ENCODE data around the gene MLLT3. TPM values are rescaled to one million over a fixed set of nuclear protein-coding genes. Genes with fewer than 3 reads are reported as not detected.

The MLLT3 gene
- total and polyA plus RNA-seq, 2 donors (not counting 3 experiments of a cell fraction or from before 2014, with no cell fraction given), result 6.1 to 10.0 TPM

DNA sequence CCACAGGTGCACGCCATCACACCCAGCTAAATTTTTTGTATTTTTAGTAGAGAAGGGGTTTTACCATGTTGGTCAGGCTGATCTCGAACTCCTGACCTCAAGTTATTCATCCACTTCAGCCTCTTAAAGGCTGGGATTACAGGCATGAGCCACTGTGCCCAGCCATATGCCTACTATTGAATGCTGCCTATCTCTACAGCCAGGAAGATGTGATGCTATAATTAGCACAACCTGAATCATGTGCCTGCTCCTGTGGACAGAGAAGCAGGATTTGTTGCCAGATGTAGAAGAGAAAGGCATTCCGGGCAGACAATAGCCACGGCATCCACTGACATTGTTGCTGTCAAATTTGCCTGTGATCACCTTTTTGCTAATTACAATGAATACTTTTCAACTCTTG lies 24.4 kb upstream of the MLLT3 start:
- Histone ChIP-seq H3K9ac (replicated peaks; ENCODE audit: extremely low read depth, insufficient read depth, low read length) (no peak overlapping the region), H3K27me3 (ENCODE audit: control insufficient read depth in 2 of 2, insufficient read depth in 2 of 2, low read length in 2 of 2) (no peaks in the 10 kb centered on the region), H3K4me3 (replicated peaks in 1 of 3; ENCODE audit: insufficient read depth in 1 of 3, low read depth in 1 of 3, low read length in 3 of 3) (no peak overlapping the region), H3K9me3 (replicated peaks; ENCODE audit: control insufficient read depth, insufficient read depth, low read length) (no peaks in the 10 kb centered on the region), H4K20me1 (replicated peaks; ENCODE audit: control insufficient read depth, extremely low read depth, insufficient read depth, low read length) (no peaks in the 10 kb centered on the region), H3K4me1 (ENCODE audit: control insufficient read depth, extremely low read depth, insufficient read depth, low read length) (no peaks in the 10 kb centered on the region), H3K4me2 (ENCODE audit: insufficient read depth, low read length) (no peak overlapping the region), H3K27ac (ENCODE audit: insufficient read depth, low read depth, low read length) (no peak overlapping the region), H2AFZ (ENCODE audit: low read depth, low read length) (no peak overlapping the region), H3K79me2 (ENCODE audit: control insufficient read depth, insufficient read depth, low read length) (no peaks in the 10 kb centered on the region), H3K9me1 (replicated peaks; ENCODE audit: control insufficient read depth, extremely low read depth, insufficient read depth, low read length) (no peaks in the 10 kb centered on the region), H3K36me3 (ENCODE audit: control insufficient read depth in 2 of 2, extremely low read depth in 1 of 2, insufficient read depth in 2 of 2, low read length in 2 of 2) (no peaks in the 10 kb centered on the region)
- POLR2A ChIA-PET, result no interaction called here
- no peak for TF ChIP-seq EZH2 (IDR thresholded peaks at IDR 0.05; ENCODE audit: borderline replicate concordance, low read depth, low read length, severe bottlenecking)
- TF ChIP-seq JUN (IDR thresholded peaks at IDR 0.05; ENCODE audit: borderline replicate concordance, insufficient read depth, insufficient read length, low read depth), result no peak
- TF ChIP-seq, protein P1, sequence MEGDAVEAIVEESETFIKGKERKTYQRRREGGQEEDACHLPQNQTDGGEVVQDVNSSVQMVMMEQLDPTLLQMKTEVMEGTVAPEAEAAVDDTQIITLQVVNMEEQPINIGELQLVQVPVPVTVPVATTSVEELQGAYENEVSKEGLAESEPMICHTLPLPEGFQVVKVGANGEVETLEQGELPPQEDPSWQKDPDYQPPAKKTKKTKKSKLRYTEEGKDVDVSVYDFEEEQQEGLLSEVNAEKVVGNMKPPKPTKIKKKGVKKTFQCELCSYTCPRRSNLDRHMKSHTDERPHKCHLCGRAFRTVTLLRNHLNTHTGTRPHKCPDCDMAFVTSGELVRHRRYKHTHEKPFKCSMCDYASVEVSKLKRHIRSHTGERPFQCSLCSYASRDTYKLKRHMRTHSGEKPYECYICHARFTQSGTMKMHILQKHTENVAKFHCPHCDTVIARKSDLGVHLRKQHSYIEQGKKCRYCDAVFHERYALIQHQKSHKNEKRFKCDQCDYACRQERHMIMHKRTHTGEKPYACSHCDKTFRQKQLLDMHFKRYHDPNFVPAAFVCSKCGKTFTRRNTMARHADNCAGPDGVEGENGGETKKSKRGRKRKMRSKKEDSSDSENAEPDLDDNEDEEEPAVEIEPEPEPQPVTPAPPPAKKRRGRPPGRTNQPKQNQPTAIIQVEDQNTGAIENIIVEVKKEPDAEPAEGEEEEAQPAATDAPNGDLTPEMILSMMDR (IDR thresholded peaks at IDR 0.05; ENCODE audit: extremely low read depth in 1 of 2, insufficient read depth in 1 of 2, low read depth in 1 of 2, low read length in 2 of 2), result no peak
- TF ChIP-seq, protein P2, sequence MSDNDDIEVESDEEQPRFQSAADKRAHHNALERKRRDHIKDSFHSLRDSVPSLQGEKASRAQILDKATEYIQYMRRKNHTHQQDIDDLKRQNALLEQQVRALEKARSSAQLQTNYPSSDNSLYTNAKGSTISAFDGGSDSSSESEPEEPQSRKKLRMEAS (IDR thresholded peaks at IDR 0.05; ENCODE audit: insufficient read depth, insufficient read length), result no peak
- no peak for TF ChIP-seq POLR2AphosphoS5 (IDR thresholded peaks at IDR 0.05; ENCODE audit: insufficient read depth, low read depth, low read length)
- BruUV-seq (replicated peaks), result no TSS peak
- DNase-seq (ENCODE audit: low read depth, low spot score) (no peak), FAIRE-seq (peak; percentile 18)
- dilution Hi-C loops (cut with MboI; ENCODE audit: extremely low pct_ligation_motif_present, low sequenced_read_pairs), result no loop called here
- CTCF ChIA-PET, result no interaction called here
- intact Hi-C loops (cut with micrococcal nuclease), result no loop called here

DNA sequence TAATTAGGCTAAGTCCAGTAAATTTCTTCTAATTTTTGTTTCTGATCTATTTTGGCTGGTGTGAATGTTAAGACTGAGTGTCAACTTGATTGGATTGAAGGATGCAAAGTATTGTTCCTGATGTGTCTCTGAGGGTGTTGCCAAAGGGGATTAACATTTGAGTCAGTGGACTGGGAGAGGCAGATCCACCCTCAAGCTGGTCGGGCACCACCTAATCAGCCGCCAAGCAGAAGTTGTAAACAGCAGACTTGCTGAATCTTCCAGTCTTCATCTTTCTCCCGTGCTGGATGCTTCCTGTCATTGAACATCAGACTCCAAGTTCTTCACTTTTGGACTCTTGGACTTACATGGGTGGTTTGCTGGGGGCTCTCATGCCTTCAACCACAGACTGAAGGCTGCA lies 21.4 kb upstream of the MLLT3 start:
- H3K27me3 ChIP-seq (ENCODE audit: control insufficient read depth in 2 of 2, insufficient read depth in 2 of 2, low read length in 2 of 2), result no peaks in the 10 kb centered on the region
- no peak overlapping the region for H3K9ac ChIP-seq (replicated peaks; ENCODE audit: extremely low read depth, insufficient read depth, low read length)
- no peaks in the 10 kb centered on the region for H3K4me1 ChIP-seq (ENCODE audit: control insufficient read depth, extremely low read depth, insufficient read depth, low read length)
- H2AFZ ChIP-seq (ENCODE audit: low read depth, low read length), result no peak overlapping the region
- no peaks in the 10 kb centered on the region for H3K9me1 ChIP-seq (replicated peaks; ENCODE audit: control insufficient read depth, extremely low read depth, insufficient read depth, low read length)
- intact Hi-C loops (cut with micrococcal nuclease) (no loop called here), dilution Hi-C loops (cut with MboI; ENCODE audit: extremely low pct_ligation_motif_present, low sequenced_read_pairs) (no loop called here)
- FAIRE-seq, result peak; percentile 44
- H3K36me3 ChIP-seq (ENCODE audit: control insufficient read depth in 2 of 2, extremely low read depth in 1 of 2, insufficient read depth in 2 of 2, low read length in 2 of 2), result no peaks in the 10 kb centered on the region
- no peaks in the 10 kb centered on the region for H3K9me3 ChIP-seq (replicated peaks; ENCODE audit: control insufficient read depth, insufficient read depth, low read length)
- no peak overlapping the region for H3K4me3 ChIP-seq (replicated peaks in 1 of 3; ENCODE audit: insufficient read depth in 1 of 3, low read depth in 1 of 3, low read length in 3 of 3)
- DNase-seq (ENCODE audit: low read depth, low spot score), result no peak
- TF ChIP-seq POLR2AphosphoS5 (IDR thresholded peaks at IDR 0.05; ENCODE audit: insufficient read depth, low read depth, low read length) (no peak), GATA2 (IDR thresholded peaks at IDR 0.05; ENCODE audit: insufficient read depth, insufficient read length, low read depth, low read length) (no peak), EZH2 (IDR thresholded peaks at IDR 0.05; ENCODE audit: borderline replicate concordance, low read depth, low read length, severe bottlenecking) (no peak), FOS (IDR thresholded peaks at IDR 0.05; ENCODE audit: borderline replicate concordance, insufficient read depth, low read length) (no peak), MYC (IDR thresholded peaks at IDR 0.05; ENCODE audit: low read depth, low read length) (no peak), JUN (IDR thresholded peaks at IDR 0.05; ENCODE audit: borderline replicate concordance, insufficient read depth, insufficient read length, low read depth) (no peak), POLR2A (IDR thresholded peaks at IDR 0.05; ENCODE audit: low read depth, low read length) (no peak)
- TF ChIP-seq, protein P1 (IDR thresholded peaks at IDR 0.05; ENCODE audit: extremely low read depth in 1 of 2, insufficient read depth in 1 of 2, low read depth in 1 of 2, low read length in 2 of 2), result no peak
- TF ChIP-seq, protein P2 (IDR thresholded peaks at IDR 0.05; ENCODE audit: insufficient read depth, insufficient read length), result no peak
- no TSS peak for BruUV-seq (replicated peaks)
- ChIA-PET CTCF (interaction anchor here (1.4 to 1.9 kb wide), 2 partner anchors 16 to 297 kb away, joined by 3 to 4 read pairs; no protein-coding TSS in a partner anchor), POLR2A (no interaction called here)
- no peaks in the 10 kb centered on the region for H4K20me1 ChIP-seq (replicated peaks; ENCODE audit: control insufficient read depth, extremely low read depth, insufficient read depth, low read length)
- no peak overlapping the region for H3K4me2 ChIP-seq (ENCODE audit: insufficient read depth, low read length)
- H3K79me2 ChIP-seq (ENCODE audit: control insufficient read depth, insufficient read depth, low read length), result no peaks in the 10 kb centered on the region
- H3K27ac ChIP-seq (ENCODE audit: insufficient read depth, low read depth, low read length), result no peak overlapping the region

All from endothelial cell of umbilical vein (primary cell).